NCI-H1436 (cell line): ENCODE results near the gene SLC6A20.

Experiments
- DNase-seq: peaks from one replicate; lab custom pipeline; 2025; lab: John Stamatoyannopoulos, UW

The SLC6A20 gene

GRCh38 chr3:45800611-45801010 is 4.3 kb upstream of the SLC6A20 start:
- DNase-seq: no peak

DNA sequence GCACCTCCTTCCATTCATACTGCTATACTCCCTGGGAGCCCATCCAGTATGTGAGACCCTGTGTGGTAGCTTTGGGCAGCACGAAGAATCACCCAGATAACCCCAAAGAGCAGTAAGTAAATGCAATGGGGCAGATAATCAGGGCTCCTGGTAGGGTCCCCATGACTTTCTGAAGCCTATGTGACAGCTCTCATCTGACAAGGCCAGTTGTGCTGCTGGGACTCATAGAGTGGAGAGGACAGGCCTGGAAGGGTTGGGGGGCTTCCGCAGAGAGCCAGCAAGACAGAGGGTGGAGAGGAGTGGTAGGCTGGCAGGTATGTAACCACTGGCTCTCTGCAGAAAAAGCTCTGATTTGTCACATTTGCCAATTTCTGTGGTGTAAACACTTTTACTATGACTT is 3.2 kb upstream of the SLC6A20 start:
- DNase-seq: no peak

GRCh38 chr3:45798034-45798433 is 1.7 kb upstream of the SLC6A20 start:
- no peak for DNase-seq

- DNase-seq: no peak
Measured at GRCh38 chr3:45796902-45797637, 734 bp upstream of the SLC6A20 start.

DNA sequence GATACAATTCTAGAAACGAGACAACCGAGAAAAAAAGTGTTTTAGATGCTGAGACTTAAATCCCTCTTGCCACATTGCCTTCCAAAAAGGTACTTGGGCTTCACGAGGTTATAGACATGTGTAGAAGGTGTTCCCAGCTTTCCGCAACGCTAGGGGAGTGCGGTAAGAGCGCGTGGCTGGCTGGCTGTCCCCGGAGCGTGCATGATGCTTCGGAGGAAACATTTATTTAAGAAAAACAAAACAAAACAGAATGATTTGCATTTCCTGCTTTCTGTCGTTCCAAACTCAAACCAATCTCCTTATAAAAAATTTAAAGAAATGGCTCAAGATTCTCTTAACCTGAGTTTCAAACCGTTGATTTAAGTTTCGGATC is 841 bp downstream of the SLC6A20 start:
- no peak for DNase-seq

DNA sequence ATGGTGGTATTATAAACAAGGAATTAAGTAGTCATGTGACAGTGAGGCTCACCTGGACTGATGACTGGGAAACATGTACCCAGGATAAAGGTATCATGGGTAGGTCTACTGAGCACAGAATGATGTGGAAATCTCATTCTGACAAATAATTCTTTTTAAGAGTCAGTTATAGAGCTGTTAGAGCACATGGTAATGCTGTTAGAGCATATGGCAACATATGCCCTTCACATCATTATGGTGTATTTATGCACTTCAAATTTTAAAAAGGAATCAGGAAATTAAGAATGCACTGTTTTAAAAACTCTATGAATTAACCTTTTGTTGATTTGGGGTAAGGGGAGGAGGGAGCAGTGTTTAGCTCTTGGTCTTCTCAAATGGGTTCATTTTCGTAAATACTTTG is 1.7 kb downstream of the SLC6A20 start:
- no peak for DNase-seq

- no peak for DNase-seq
Measured at GRCh38 chr3:45794177-45794560, 2.2 kb downstream of the SLC6A20 start.

DNA sequence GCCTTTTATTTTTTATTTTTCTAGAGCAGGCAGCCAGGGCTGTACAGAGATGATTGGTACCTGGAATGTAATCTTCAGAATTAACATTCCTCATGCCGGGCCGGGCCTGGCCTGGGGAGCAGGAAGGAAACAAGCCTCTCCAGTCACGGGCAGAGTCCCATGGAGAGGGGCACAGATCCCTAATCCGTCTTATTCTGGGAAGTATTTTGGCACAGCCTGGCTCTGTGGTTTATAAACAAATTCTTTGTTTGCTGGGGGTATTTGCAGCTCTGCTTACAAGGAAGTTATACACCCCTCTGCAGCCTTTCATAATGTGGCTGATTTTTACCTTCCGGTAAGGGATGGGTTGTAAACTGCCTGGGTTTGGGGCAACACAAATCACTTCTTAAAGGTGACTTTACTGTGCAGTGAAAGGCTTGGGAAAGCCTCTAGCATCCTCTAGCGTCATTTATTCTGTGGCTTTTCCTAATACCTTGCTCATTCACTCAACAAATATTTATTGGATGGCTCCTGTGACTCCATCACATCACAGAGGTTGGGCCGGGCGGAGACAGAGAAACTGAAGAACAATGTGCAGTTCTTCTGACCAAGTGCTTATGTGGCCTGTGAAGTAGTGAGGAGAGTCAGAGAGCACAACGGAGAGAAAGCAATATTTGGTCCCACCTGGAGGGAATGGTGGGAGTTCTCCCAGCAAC is 2.7 kb downstream of the SLC6A20 start:
- DNase-seq: no peak

GRCh38 chr3:45792516-45793172 is 3.7 kb downstream of the SLC6A20 start:
- DNase-seq: no peak

DNA sequence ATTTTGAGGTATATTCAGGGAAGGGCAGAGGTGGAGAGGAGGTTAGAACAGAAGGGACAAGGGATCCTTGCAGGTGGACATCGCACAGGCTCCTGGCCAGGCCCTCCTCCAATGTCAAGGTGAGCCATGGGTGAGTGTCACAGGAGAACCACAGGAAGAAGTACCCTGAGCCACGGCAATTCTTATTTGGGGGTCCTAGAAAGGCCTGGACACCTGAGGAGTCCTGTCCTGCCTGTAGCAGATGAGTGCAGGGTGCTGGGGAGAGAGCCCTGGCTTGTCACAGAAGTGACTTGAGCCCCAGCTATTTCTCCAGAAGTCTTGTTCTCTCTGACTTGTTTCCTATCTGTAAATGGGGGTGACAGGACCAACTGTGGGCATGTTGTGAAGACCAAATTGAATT is 4.3 kb downstream of the SLC6A20 start:
- DNase-seq: no peak

GRCh38 chr3:45790596-45790995 is 5.7 kb downstream of the SLC6A20 start:
- no peak for DNase-seq

DNA sequence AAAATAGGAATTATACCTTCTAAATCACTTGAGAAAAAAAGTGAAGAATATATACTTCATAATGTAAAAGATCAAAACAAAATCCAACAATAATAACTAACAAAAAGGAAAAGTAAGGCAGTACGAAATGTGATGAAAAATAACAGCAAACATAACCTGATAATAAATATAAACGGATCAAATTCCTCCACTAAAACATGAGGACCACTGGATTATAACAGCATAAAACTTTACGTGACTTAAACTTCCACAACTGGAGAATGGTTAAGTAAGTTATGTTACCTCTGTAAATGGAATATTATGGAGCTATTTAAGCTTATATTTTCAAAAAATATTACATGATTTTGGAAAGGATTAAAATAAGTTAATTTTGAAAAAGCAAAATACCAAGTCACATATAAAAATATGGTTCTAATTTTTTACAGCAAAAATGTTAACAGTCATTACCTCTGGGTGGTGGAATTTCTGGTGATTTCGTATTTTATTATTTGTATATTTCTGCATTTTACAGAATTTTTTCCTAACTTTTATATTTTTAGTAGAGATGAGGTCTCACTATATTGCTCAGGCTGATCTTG is 7.0 kb downstream of the SLC6A20 start:
- DNase-seq: no peak

DNA sequence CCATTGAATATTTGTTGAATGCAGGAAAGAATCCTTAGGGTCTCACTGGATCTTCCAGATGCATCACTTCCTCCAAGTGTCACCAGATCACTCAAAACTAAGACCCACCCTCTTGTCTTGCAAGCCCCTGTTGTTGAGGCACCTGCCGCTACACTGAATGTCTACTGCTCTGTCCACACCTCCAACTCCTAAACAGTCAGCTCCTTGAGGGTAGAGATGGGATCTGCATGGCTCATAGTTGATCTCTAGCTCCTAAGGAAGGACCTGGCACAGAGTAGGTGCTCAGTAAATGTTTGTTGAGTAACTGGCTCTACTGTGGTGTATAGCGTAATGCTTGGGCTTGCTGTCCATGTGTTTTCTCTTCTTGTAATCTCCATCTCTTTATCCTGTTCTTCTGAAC is 8.8 kb downstream of the SLC6A20 start:
- no peak for DNase-seq

GRCh38 chr3:45786801-45787495 is 9.4 kb downstream of the SLC6A20 start:
- DNase-seq: no peak

DNA sequence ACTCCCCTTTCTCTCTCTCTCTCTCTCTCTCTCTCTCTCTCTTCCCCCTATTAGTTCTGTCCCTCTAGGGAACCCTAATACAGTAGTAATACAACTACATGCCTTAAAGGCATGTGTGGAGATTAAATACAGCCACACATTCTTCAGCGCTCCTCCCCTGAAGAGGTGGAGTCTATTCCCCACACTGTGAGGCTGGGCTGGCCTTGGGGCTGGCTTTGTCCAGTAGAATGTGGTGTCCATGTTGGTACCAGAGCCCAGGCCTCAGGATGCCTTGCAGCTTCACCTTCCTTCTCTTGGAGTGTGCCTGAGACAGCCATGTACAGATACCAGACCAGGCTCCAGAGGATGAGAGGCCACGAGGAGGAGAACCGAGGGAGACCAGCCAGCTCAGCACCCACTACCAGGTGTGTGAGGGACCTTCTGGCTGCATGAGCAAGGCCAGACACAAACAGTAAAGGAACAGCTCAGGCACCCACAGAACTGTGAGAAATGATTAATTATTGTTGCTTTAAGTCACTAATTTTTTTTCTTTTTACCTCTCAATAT is 10.7 kb downstream of the SLC6A20 start:
- no peak for DNase-seq

DNA sequence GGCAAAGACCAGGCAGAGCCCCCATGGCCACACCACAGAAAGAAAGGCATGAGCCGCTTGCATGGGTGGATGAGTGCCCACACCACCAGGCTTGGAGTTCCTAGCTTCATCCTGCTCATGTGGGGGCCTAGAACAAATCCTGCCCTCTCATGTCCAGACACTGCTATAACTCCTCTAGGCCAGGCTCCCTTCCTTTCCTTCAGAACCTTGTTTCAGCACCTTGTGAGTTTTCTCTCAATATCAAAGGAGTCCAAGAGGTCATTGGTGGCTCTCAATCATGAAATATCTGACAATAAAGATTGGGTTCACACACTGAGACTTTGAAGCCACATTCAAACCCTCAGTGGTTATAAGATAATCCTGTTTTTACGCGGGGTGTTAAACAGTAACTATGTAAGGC is 12.7 kb downstream of the SLC6A20 start:
- DNase-seq: no peak

DNA sequence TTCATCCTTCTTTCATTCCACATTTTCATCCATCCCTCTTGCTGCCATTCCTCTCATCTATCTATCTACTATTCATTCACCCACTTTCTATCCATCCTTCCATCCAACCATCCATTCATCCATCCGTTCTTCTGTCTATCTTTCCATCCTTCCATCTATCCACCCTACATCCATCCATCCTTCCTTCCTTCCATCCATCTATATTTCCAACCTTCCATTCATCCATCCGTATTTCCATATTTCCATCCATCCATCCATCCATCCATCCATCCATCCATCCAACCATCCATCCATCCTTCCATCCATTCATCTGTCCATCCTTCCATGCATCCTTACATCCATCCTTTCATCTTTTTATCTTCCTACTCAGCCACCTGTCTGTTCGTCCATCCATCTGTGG is 14.0 kb downstream of the SLC6A20 start:
- DNase-seq: no peak

- no peak for DNase-seq
Measured at GRCh38 chr3:45781841-45782240, 14.5 kb downstream of the SLC6A20 start.

- DNase-seq: no peak
Measured at GRCh38 chr3:45781271-45781670, 15.1 kb downstream of the SLC6A20 start.

GRCh38 chr3:45779746-45780735 is 16.3 kb downstream of the SLC6A20 start:
- no peak for DNase-seq

- DNase-seq: no peak
Measured at GRCh38 chr3:45778761-45779201, 17.6 kb downstream of the SLC6A20 start.
